H9 (cell line): ENCODE data around the gene ABTB1. TPM values are rescaled to one million over a fixed set of nuclear protein-coding genes. Genes with fewer than 3 reads are reported as not detected.
A peak's percentile ranks its signal among the peaks of the same experiment; 100 is the strongest.

Experiments
- DNase-seq: peaks from one replicate; pipeline ENCODE4 v3.0.0-alpha.2; 2017
- H2AFZ ChIP-seq: one replicate; pipeline ENCODE4 v1.6.1; 2013; ENCODE audit warnings: mild to moderate bottlenecking, low read length, control low read depth, moderate library complexity
- H2AK5ac ChIP-seq: 2 replicates; pipeline ENCODE4 v1.6.1; 2013; ENCODE audit warnings: low read length, control low read depth, mixed read lengths; ENCODE audit not compliant: insufficient read length
- H2BK120ac ChIP-seq: one replicate; pipeline ENCODE4 v1.6.1; 2013; ENCODE audit warnings: low read depth, mild to moderate bottlenecking, low read length, control low read depth, inconsistent platforms; ENCODE audit not compliant: poor library complexity, severe bottlenecking
- H2BK12ac ChIP-seq: 2 replicates; pipeline ENCODE4 v1.6.1; 2013; ENCODE audit warnings: low read length, control low read depth, mixed read lengths, low read depth; ENCODE audit not compliant: insufficient read length
- H2BK15ac ChIP-seq: 2 replicates; pipeline ENCODE4 v1.6.1; 2013; ENCODE audit warnings: low read depth, low read length, control low read depth
- H2BK20ac ChIP-seq: one replicate; pipeline ENCODE4 v1.6.1; 2013; ENCODE audit warnings: low read depth, mild to moderate bottlenecking, low read length, control low read depth, inconsistent platforms; ENCODE audit not compliant: poor library complexity, severe bottlenecking
- H2BK5ac ChIP-seq: 2 replicates; pipeline ENCODE4 v1.6.1; 2013; ENCODE audit warnings: low read length, control low read depth, mixed read lengths; ENCODE audit not compliant: insufficient read length
- H3K14ac ChIP-seq: 2 replicates; pipeline ENCODE4 v1.6.1; 2013; ENCODE audit warnings: low read length, control low read depth; ENCODE audit not compliant: insufficient read depth
- H3K18ac ChIP-seq: 2 replicates; pipeline ENCODE4 v1.6.1; 2013; ENCODE audit warnings: low read depth, mild to moderate bottlenecking, mixed read lengths, low read length, control low read depth; ENCODE audit not compliant: insufficient read length
- H3K23ac ChIP-seq: 2 replicates; pipeline ENCODE4 v1.6.1; 2013; ENCODE audit warnings: low read length, control low read depth, mixed read lengths, low read depth; ENCODE audit not compliant: insufficient read length
- H3K23me2 ChIP-seq: 2 replicates; pipeline ENCODE4 v1.6.1; 2013; ENCODE audit warnings: low read depth, mild to moderate bottlenecking, mixed read lengths, low read length, control low read depth; ENCODE audit not compliant: insufficient read length, poor library complexity, severe bottlenecking
- H3K27ac ChIP-seq: 2 replicates; pipeline ENCODE4 v1.5.1; 2013; ENCODE audit warnings: low read length, control low read depth, mixed read lengths, low read depth; ENCODE audit not compliant: insufficient read length
- H3K27me3 ChIP-seq: 2 replicates; pipeline ENCODE4 v1.6.1; 2013; ENCODE audit warnings: low read length, control low read depth, inconsistent platforms; ENCODE audit not compliant: insufficient read depth
- H3K4ac ChIP-seq: 2 replicates; pipeline ENCODE4 v1.6.1; 2013; ENCODE audit warnings: low read depth, mild to moderate bottlenecking, control low read depth, inconsistent platforms, low read length, moderate library complexity
- H3K4me1 ChIP-seq: 2 replicates; pipeline ENCODE4 v1.6.1; 2013; ENCODE audit warnings: low read length, control low read depth, inconsistent platforms; ENCODE audit not compliant: insufficient read depth
- H3K4me2 ChIP-seq: 2 replicates; pipeline ENCODE4 v1.6.1; 2013; ENCODE audit warnings: low read length, control low read depth, mixed read lengths; ENCODE audit not compliant: insufficient read length, insufficient read depth
- H3K56ac ChIP-seq: 2 replicates; pipeline ENCODE4 v1.6.1; 2013; ENCODE audit warnings: low read depth, mild to moderate bottlenecking, mixed read lengths, low read length, control low read depth; ENCODE audit not compliant: insufficient read length
- H3K79me1 ChIP-seq: 2 replicates; pipeline ENCODE4 v1.6.1; 2013; ENCODE audit warnings: low read depth, mild to moderate bottlenecking, moderate library complexity, low read length, control low read depth, inconsistent platforms; ENCODE audit not compliant: insufficient read depth, poor library complexity, severe bottlenecking
- H3K79me2 ChIP-seq: 2 replicates; pipeline ENCODE4 v1.6.1; 2013; ENCODE audit warnings: low read length, control low read depth, inconsistent platforms; ENCODE audit not compliant: insufficient read depth
- H3K9ac ChIP-seq: 2 replicates; pipeline ENCODE4 v1.6.1; 2013; ENCODE audit warnings: low read length, control low read depth, mixed read lengths; ENCODE audit not compliant: insufficient read length; ENCODE audit errors: extremely low read depth
- H3K9me3 ChIP-seq: one replicate; pipeline ENCODE4 v1.6.1; 2013; ENCODE audit warnings: low read depth, low read length, inconsistent platforms; ENCODE audit not compliant: control insufficient read depth
- H3T11ph ChIP-seq: one replicate; pipeline ENCODE4 v1.6.1; 2013; ENCODE audit warnings: mild to moderate bottlenecking, low read length, control low read depth, inconsistent platforms
- H4K20me1 ChIP-seq: one replicate; pipeline ENCODE4 v1.6.1; 2013; ENCODE audit not compliant: control insufficient read depth, insufficient read length, insufficient read depth
- H4K5ac ChIP-seq: 2 replicates; pipeline ENCODE4 v1.6.1; 2013; ENCODE audit warnings: low read depth, mild to moderate bottlenecking, mixed read lengths, low read length, control low read depth; ENCODE audit not compliant: insufficient read length
- H4K8ac ChIP-seq: replicated peaks from 2 replicates; pipeline ENCODE4 v1.6.1; 2013; ENCODE audit warnings: low read length, control low read depth, mixed read lengths, low read depth; ENCODE audit not compliant: insufficient read length
- H4K91ac ChIP-seq: 2 replicates; pipeline ENCODE4 v1.6.1; 2013; ENCODE audit warnings: low read depth, mild to moderate bottlenecking, moderate library complexity, mixed read lengths, low read length, control low read depth; ENCODE audit not compliant: insufficient read length
- H3K27ac Mint-ChIP-seq, 3 experiments: 2 replicates in 2 of 3; 3 replicates in 1 of 3; pipeline ENCODE4 v1.8.0; 2020 to 2021; ENCODE audit warnings: mixed read lengths in 3 of 3, mild to moderate bottlenecking in 1 of 3, moderate library complexity in 1 of 3
- H3K27me3 Mint-ChIP-seq: 2 replicates; pipeline ENCODE4 v1.8.0; 2021; ENCODE audit warnings: low read depth, mild to moderate bottlenecking, moderate library complexity, mixed read lengths
- H3K36me3 Mint-ChIP-seq, 3 experiments: 2 replicates in 2 of 3; 3 replicates in 1 of 3; pipeline ENCODE4 v1.8.0; 2020 to 2021; ENCODE audit warnings: low read depth in 3 of 3, mixed read lengths in 3 of 3; ENCODE audit not compliant: insufficient read depth in 1 of 3
- H3K4me1 Mint-ChIP-seq, 2 experiments: 2 replicates each; pipeline ENCODE4 v1.8.0; 2020; ENCODE audit warnings: mixed read lengths in 2 of 2
- H3K4me3 Mint-ChIP-seq, 2 experiments: 2 replicates in 1 of 2; 3 replicates in 1 of 2; pipeline ENCODE4 v1.8.0; 2020 to 2021; ENCODE audit warnings: mild to moderate bottlenecking in 2 of 2, mixed read lengths in 2 of 2, moderate library complexity in 1 of 2
- H3K9me3 Mint-ChIP-seq, 2 experiments: 2 replicates in 1 of 2; 3 replicates in 1 of 2; pipeline ENCODE4 v1.8.0; 2020; ENCODE audit warnings: mild to moderate bottlenecking in 2 of 2, mixed read lengths in 2 of 2, moderate library complexity in 1 of 2
- WGBS: extraction: QIAGEN DNeasy Blood & Tissue Kit; methylation state at CpG from one replicate; pipeline ENCODE4 v1.1.7; 2013; ENCODE audit warnings: missing lambda C conversion rate, low lambda C conversion rate, mixed read lengths; ENCODE audit not compliant: insufficient read length; ENCODE audit errors: extremely low coverage; 5-methylcytosine and 5-hydroxymethylcytosine counted together
- total RNA-seq: library from RNA; stranded (reverse); gene quantifications from 2 replicates; pipeline ENCODE4 v1.2.1, GENCODE V29; 2021
- TF ChIP-seq, protein P1 (sequence below): fragments of 200-600 bp; sonication (generic); conservative IDR thresholded peaks from 3 replicates; pipeline ENCODE4 v1.8.0; 2021; ENCODE audit warnings: antibody characterized with exemption, mild to moderate bottlenecking

ABTB1 gene
- total RNA-seq, 1 experiment from 2014 or later, result 6.2 TPM

DNA sequence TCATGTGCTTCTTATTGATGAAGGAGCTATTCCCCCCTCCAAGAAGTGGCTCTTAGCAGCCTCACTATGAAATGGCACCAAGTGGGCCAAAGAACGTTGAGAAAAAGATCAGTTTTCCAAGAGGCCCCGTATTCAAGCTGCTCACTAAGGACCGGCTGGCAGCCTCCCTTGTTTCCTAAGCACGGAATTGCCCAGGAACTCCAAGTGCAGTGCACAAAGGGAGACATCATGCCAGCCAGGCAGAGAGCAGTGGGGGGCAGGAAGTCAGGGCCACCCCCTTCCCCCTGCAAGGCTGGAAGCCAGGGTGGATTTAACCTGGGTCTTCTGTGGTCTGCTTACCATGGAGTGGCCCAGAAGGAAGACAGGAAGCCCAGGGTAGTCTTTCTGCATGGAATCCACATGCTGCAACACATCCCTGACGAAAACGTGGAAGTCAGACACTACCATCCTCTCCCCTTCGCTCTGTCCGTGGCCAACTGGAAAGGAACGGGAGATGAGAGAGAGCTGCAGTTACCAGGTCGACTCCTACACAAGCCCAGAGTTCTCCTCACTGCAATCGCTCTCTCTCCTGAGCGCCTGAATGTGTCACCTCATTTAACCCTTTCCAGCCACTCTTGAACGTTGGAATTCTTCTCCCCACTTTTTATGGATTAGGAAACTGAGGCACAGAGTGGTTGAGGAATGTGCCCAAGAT is 49.5 kb downstream of the ABTB1 start:
- H4K8ac ChIP-seq, result no peak overlapping the region
- H3K4me1 ChIP-seq, result 0 out of 2 replicates have a peak, but pooled peaks cover 3% of the 10 kb centered on the region
- no peak overlapping the region for H2AK5ac ChIP-seq
- no peak overlapping the region for H3K27ac Mint-ChIP-seq
- whole genome bisulfite sequencing, result no CpG with 5 or more reads among the region's 13 CpGs
- H3K4me3 Mint-ChIP-seq, result no peak overlapping the region
- H2BK15ac ChIP-seq, result no peak overlapping the region
- H3K14ac ChIP-seq, result peak overlapping the region; percentile 81
- H3K36me3 Mint-ChIP-seq, result peaks cover 0 to 7% (median 0%) of the 10 kb centered on the region in 3 experiments; a peak in 3 of 7 replicates
- H3K4me1 Mint-ChIP-seq, result peaks cover 17 to 24% of the 10 kb centered on the region in 2 experiments
- no peak overlapping the region for H3K27ac ChIP-seq
- no peak for DNase-seq
- no peak overlapping the region for H3T11ph ChIP-seq
- H3K4ac ChIP-seq, result no peak overlapping the region
- H3K27me3 ChIP-seq, result no peaks in the 10 kb centered on the region; the same call in 1 of the 2 replicates
- no peak overlapping the region for H3K4me2 ChIP-seq
- no peak overlapping the region for H3K18ac ChIP-seq
- H4K20me1 ChIP-seq, result no peaks in the 10 kb centered on the region
- no peaks in the 10 kb centered on the region for H3K79me2 ChIP-seq
- H4K5ac ChIP-seq, result no peak overlapping the region
- H3K27me3 Mint-ChIP-seq, result peaks cover 17% of the 10 kb centered on the region
- H2AFZ ChIP-seq, result no peak overlapping the region
- no peaks in the 10 kb centered on the region for H3K79me1 ChIP-seq
- H3K9me3 Mint-ChIP-seq, result peaks cover 13 to 15% of the 10 kb centered on the region in 2 experiments
- no peaks in the 10 kb centered on the region for H3K9me3 ChIP-seq
- H2BK120ac ChIP-seq, result no peak overlapping the region
- no peak overlapping the region for H2BK20ac ChIP-seq
- no peak overlapping the region for H2BK12ac ChIP-seq
- no peaks in the 10 kb centered on the region for H3K23me2 ChIP-seq
- H3K56ac ChIP-seq, result no peak overlapping the region
- no peak overlapping the region for H2BK5ac ChIP-seq
- TF ChIP-seq, protein P1, sequence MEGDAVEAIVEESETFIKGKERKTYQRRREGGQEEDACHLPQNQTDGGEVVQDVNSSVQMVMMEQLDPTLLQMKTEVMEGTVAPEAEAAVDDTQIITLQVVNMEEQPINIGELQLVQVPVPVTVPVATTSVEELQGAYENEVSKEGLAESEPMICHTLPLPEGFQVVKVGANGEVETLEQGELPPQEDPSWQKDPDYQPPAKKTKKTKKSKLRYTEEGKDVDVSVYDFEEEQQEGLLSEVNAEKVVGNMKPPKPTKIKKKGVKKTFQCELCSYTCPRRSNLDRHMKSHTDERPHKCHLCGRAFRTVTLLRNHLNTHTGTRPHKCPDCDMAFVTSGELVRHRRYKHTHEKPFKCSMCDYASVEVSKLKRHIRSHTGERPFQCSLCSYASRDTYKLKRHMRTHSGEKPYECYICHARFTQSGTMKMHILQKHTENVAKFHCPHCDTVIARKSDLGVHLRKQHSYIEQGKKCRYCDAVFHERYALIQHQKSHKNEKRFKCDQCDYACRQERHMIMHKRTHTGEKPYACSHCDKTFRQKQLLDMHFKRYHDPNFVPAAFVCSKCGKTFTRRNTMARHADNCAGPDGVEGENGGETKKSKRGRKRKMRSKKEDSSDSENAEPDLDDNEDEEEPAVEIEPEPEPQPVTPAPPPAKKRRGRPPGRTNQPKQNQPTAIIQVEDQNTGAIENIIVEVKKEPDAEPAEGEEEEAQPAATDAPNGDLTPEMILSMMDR, result no peak
- no peak overlapping the region for H3K23ac ChIP-seq
- no peak overlapping the region for H3K9ac ChIP-seq
- H4K91ac ChIP-seq, result no peak overlapping the region
